Activated CD4-positive, alpha-beta T cell treated with anti-CD3 and anti-CD28 coated beads, Interleukin-2, amount 10 ng/mL, durations not matched to agents 24 days and 14 days (primary cell): Measurements from ENCODE around the gene CLIC3. TPM values are rescaled to one million over a fixed set of nuclear protein-coding genes. Genes with fewer than 3 reads are reported as not detected.

ENCODE experiments used
- total RNA-seq: library from RNA; stranded (reverse); gene quantifications from 2 replicates; pipeline ENCODE4 v1.2.3, GENCODE V29; 2022

The CLIC3 gene
- total RNA-seq, 1 donor from 2014 or later = not detected

Other genes starting within 250 kb of the CLIC3 start
- gene LCN6, start 248.0 kb downstream of the CLIC3 start, total RNA-seq = not detected in 2 replicates
- not detected in 2 replicates for gene LCN8, start 238.3 kb downstream of the CLIC3 start, total RNA-seq
- gene LCN15, start 232.1 kb downstream of the CLIC3 start, total RNA-seq = not detected in 2 replicates
- 36.1 and 40.1 TPM in 2 replicates for gene TMEM141, start 205.2 kb downstream of the CLIC3 start, total RNA-seq
- gene CCDC183, start 200.2 kb downstream of the CLIC3 start, total RNA-seq = 0.14 and 0.42 TPM in 2 replicates
- 116 and 119 TPM in 2 replicates for gene RABL6, start 188.6 kb downstream of the CLIC3 start, total RNA-seq
- 5.7 and 5.9 TPM in 2 replicates for gene AJM1, start 154.1 kb downstream of the CLIC3 start, total RNA-seq
- gene PHPT1, start 147.2 kb downstream of the CLIC3 start, total RNA-seq = 134 and 145 TPM in 2 replicates
- gene MAMDC4, start 144.2 kb downstream of the CLIC3 start, total RNA-seq = 24.7 and 30.1 TPM in 2 replicates
- 378 and 380 TPM in 2 replicates for gene EDF1, start 130.3 kb downstream of the CLIC3 start, total RNA-seq
- 61.6 and 66.6 TPM in 2 replicates for gene TRAF2, start 110.1 kb downstream of the CLIC3 start, total RNA-seq
- 92.7 and 93.6 TPM in 2 replicates for gene FBXW5, start 51.8 kb downstream of the CLIC3 start, total RNA-seq
- 0.69 and 1.7 TPM in 2 replicates for gene C8G, start 51.3 kb downstream of the CLIC3 start, total RNA-seq
- gene LCN12, start 44.3 kb downstream of the CLIC3 start, total RNA-seq = 1.3 and 2.3 TPM in 2 replicates
- gene PTGDS, start 19.1 kb downstream of the CLIC3 start, total RNA-seq = not detected in 2 replicates
- not detected in 2 replicates for gene LCNL1, start 13.6 kb downstream of the CLIC3 start, total RNA-seq
- gene PAXX, start 4.1 kb downstream of the CLIC3 start, total RNA-seq = 87.8 and 90.2 TPM in 2 replicates
- 25.0 and 25.9 TPM in 2 replicates for gene ABCA2, start 31.7 kb upstream of the CLIC3 start, total RNA-seq
- gene FUT7, start 35.5 kb upstream of the CLIC3 start, total RNA-seq = 0.09 TPM in 1 of 2 replicates, not detected in the other
- 58.1 and 59.4 TPM in 2 replicates for gene NPDC1, start 49.6 kb upstream of the CLIC3 start, total RNA-seq
- 0.21 TPM in 1 of 2 replicates, not detected in the other for gene ENTPD2, start 57.5 kb upstream of the CLIC3 start, total RNA-seq
- gene SAPCD2, start 74.0 kb upstream of the CLIC3 start, total RNA-seq = 22.8 and 23.8 TPM in 2 replicates
- gene UAP1L1, start 80.9 kb upstream of the CLIC3 start, total RNA-seq = 17.1 and 19.1 TPM in 2 replicates
- 49.7 and 50.1 TPM in 2 replicates for gene MAN1B1, start 90.4 kb upstream of the CLIC3 start, total RNA-seq
- gene DPP7, start 118.2 kb upstream of the CLIC3 start, total RNA-seq = 365 and 375 TPM in 2 replicates
- 0.07 TPM in 1 of 2 replicates, not detected in the other for gene GRIN1, start 142.6 kb upstream of the CLIC3 start, total RNA-seq
- not detected in 2 replicates for gene LRRC26, start 173.5 kb upstream of the CLIC3 start, total RNA-seq
- not detected in 2 replicates for gene TMEM210, start 175.5 kb upstream of the CLIC3 start, total RNA-seq
- gene ANAPC2, start 192.0 kb upstream of the CLIC3 start, total RNA-seq = 57.4 and 58.7 TPM in 2 replicates
- 95.1 and 95.8 TPM in 2 replicates for gene SSNA1, start 192.1 kb upstream of the CLIC3 start, total RNA-seq
- 15.1 and 16.3 TPM in 2 replicates for gene TPRN, start 204.2 kb upstream of the CLIC3 start, total RNA-seq
- gene TMEM203, start 209.1 kb upstream of the CLIC3 start, total RNA-seq = 38.8 and 39.3 TPM in 2 replicates
- gene NDOR1, start 209.1 kb upstream of the CLIC3 start, total RNA-seq = 45.1 and 45.6 TPM in 2 replicates
- gene RNF208, start 225.7 kb upstream of the CLIC3 start, total RNA-seq = 12.8 and 15.2 TPM in 2 replicates
- gene CYSRT1, start 228.6 kb upstream of the CLIC3 start, total RNA-seq = 0.54 and 0.68 TPM in 2 replicates
- not detected in 2 replicates for gene RNF224, start 230.9 kb upstream of the CLIC3 start, total RNA-seq
- not detected in 2 replicates for gene SLC34A3, start 234.3 kb upstream of the CLIC3 start, total RNA-seq
- 292 and 299 TPM in 2 replicates for gene TUBB4B, start 244.7 kb upstream of the CLIC3 start, total RNA-seq